ENCODE results near the gene RIPK1. TPM values are rescaled to one million over a fixed set of nuclear protein-coding genes. Genes with fewer than 3 reads are reported as not detected.
"Not testable (repeated sequence)": the region's sequence is repeated elsewhere in the genome, so short reads cannot be mapped to it uniquely, and the experiment has no call there.

The RIPK1 gene
- 12.1 and 12.2 TPM in 2 replicates for total RNA-seq
- long read RNA-seq, full-length matches to known transcripts: 1 of 2 reads
- long read RNA-seq, partial matches to known transcripts: 0 of 2 reads
- long read RNA-seq, other reads (novel, unspliced or antisense): 1 of 2 reads

- H3K36me3 Mint-ChIP-seq (ENCODE audit: low read depth): no peaks in the 10 kb centered on the region
- peak within 1 kb of the TSS; percentile 97 for H3K4me3 Mint-ChIP-seq
- peak; percentile 40 for TF ChIP-seq CTCF (conservative IDR thresholded peaks at IDR 0.05)
- DNase-seq (ENCODE audit: low read depth, low spot score): peak; percentile 86
- H3K9me3 Mint-ChIP-seq: no peaks in the 10 kb centered on the region
- H3K27ac Mint-ChIP-seq (ENCODE audit: unreplicated experiment): peak within 1 kb of the TSS; percentile 91
- H3K27me3 Mint-ChIP-seq (ENCODE audit: low read depth): peaks cover 15% of the 10 kb centered on the region
- peaks cover 35% of the 10 kb centered on the region for H3K4me1 Mint-ChIP-seq
Observed at GRCh38 chr6:3068329-3069214, at the start of gene RIPK1. RIPK1 (plus strand) TSS chr6:3068494; CDS start chr6:3076824, 8,330 bp downstream.

- peaks cover 35% of the 10 kb centered on the region for H3K36me3 Mint-ChIP-seq (ENCODE audit: low read depth)
- TF ChIP-seq CTCF (conservative IDR thresholded peaks at IDR 0.05): no peak
- H3K27ac Mint-ChIP-seq (ENCODE audit: unreplicated experiment): no peak overlapping the region
- peaks cover 14% of the 10 kb centered on the region for H3K4me1 Mint-ChIP-seq
- H3K4me3 Mint-ChIP-seq: no peak overlapping the region
- no peak for DNase-seq (ENCODE audit: low read depth, low spot score)
- H3K9me3 Mint-ChIP-seq: peaks cover 2% of the 10 kb centered on the region
- no peaks in the 10 kb centered on the region for H3K27me3 Mint-ChIP-seq (ENCODE audit: low read depth)
Observed at GRCh38 chr6:3019065-3019464, 49.2 kb upstream of the RIPK1 start.

- peaks cover 30% of the 10 kb centered on the region for H3K36me3 Mint-ChIP-seq (ENCODE audit: low read depth)
Observed at GRCh38 chr6:3019749-3020320, 48.5 kb upstream of the RIPK1 start.

GRCh38 chr6:3020976-3021598 lies 47.2 kb upstream of the RIPK1 start:
- not testable (repeated sequence) for H3K27me3 Mint-ChIP-seq (ENCODE audit: low read depth); DNase-seq (ENCODE audit: low read depth, low spot score); H3K9me3 Mint-ChIP-seq; H3K4me3 Mint-ChIP-seq; H3K27ac Mint-ChIP-seq (ENCODE audit: unreplicated experiment)
- peaks cover 30% of the 10 kb centered on the region for H3K36me3 Mint-ChIP-seq (ENCODE audit: low read depth)
- H3K4me1 Mint-ChIP-seq: peaks cover 22% of the 10 kb centered on the region

More at GRCh38 chr6:3019749-3020320, 48.5 kb upstream of the RIPK1 start:
- Mint-ChIP-seq H3K4me3 (no peak overlapping the region), H3K4me1 (peaks cover 15% of the 10 kb centered on the region), H3K27me3 (ENCODE audit: low read depth) (no peaks in the 10 kb centered on the region), H3K27ac (ENCODE audit: unreplicated experiment) (no peak overlapping the region), H3K9me3 (peaks cover 2% of the 10 kb centered on the region)
- DNase-seq (ENCODE audit: low read depth, low spot score): no peak
- TF ChIP-seq CTCF (conservative IDR thresholded peaks at IDR 0.05): no peak

GRCh38 chr6:3022765-3023662 lies 45.3 kb upstream of the RIPK1 start:
- no peak for DNase-seq (ENCODE audit: low read depth, low spot score)
- Mint-ChIP-seq H3K4me1 (peaks cover 35% of the 10 kb centered on the region), H3K4me3 (no peak overlapping the region), H3K9me3 (peaks cover 2% of the 10 kb centered on the region), H3K36me3 (ENCODE audit: low read depth) (peaks cover 23% of the 10 kb centered on the region), H3K27me3 (ENCODE audit: low read depth) (no peaks in the 10 kb centered on the region), H3K27ac (ENCODE audit: unreplicated experiment) (no peak overlapping the region)
- TF ChIP-seq CTCF (conservative IDR thresholded peaks at IDR 0.05): no peak
